ENCODE measurements around the gene MIPOL1. TPM values are rescaled to one million over a fixed set of nuclear protein-coding genes. Genes with fewer than 3 reads are reported as not detected.
A peak's percentile ranks its signal among the peaks of the same experiment; 100 is the strongest.

MIPOL1 gene
- total and polyA plus RNA-seq, 2 donors (not counting 3 experiments of a cell fraction or from before 2014, with no cell fraction given): 3.4 to 33.5 TPM

DNA sequence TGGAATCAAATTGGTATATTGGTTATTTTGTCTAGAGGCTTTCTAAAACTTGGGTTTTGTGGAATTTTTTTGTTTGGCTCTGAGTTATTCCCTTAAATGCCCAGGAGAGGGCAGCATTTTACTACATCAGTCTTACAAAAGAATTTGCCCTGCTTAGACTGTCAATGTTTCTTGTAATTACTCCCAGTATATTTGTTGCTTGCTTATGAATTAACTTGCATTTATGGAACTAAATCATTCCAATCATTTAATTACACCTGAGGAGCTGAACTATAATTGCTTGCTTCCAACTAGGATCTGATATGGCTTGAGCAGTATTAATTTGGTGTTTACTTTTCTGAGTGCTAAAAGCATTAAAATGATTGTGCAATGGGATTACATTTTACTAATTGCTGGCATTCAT lies 48.7 kb downstream of the MIPOL1 start:
- Histone ChIP-seq H2AFZ (ENCODE audit: low read depth, low read length) (no peak overlapping the region), H3K4me2 (ENCODE audit: insufficient read depth, low read length) (no peak overlapping the region), H3K27ac (ENCODE audit: insufficient read depth, low read depth, low read length) (no peak overlapping the region), H3K79me2 (ENCODE audit: control insufficient read depth, insufficient read depth, low read length) (peaks cover 7% of the 10 kb centered on the region), H3K27me3 (ENCODE audit: control insufficient read depth in 2 of 2, insufficient read depth in 2 of 2, low read length in 2 of 2) (no peaks in the 10 kb centered on the region), H3K4me1 (ENCODE audit: control insufficient read depth, extremely low read depth, insufficient read depth, low read length) (no peaks in the 10 kb centered on the region), H4K20me1 (replicated peaks; ENCODE audit: control insufficient read depth, extremely low read depth, insufficient read depth, low read length) (no peaks in the 10 kb centered on the region), H3K9me3 (replicated peaks; ENCODE audit: control insufficient read depth, insufficient read depth, low read length) (no peaks in the 10 kb centered on the region), H3K4me3 (replicated peaks in 1 of 3; ENCODE audit: insufficient read depth in 1 of 3, low read depth in 1 of 3, low read length in 3 of 3) (no peak overlapping the region), H3K9ac (replicated peaks; ENCODE audit: extremely low read depth, insufficient read depth, low read length) (no peak overlapping the region), H3K36me3 (ENCODE audit: control insufficient read depth in 2 of 2, extremely low read depth in 1 of 2, insufficient read depth in 2 of 2, low read length in 2 of 2) (peaks cover 0 to 2% of the 10 kb centered on the region in 2 experiments), H3K9me1 (replicated peaks; ENCODE audit: control insufficient read depth, extremely low read depth, insufficient read depth, low read length) (no peaks in the 10 kb centered on the region)
- POLR2A ChIA-PET: no interaction called here
- intact Hi-C loops (cut with micrococcal nuclease) (loop anchor here (1.0 to 10.0 kb wide), 4 partner anchors 319 to 628 kb away; no protein-coding TSS in a partner anchor), dilution Hi-C loops (cut with MboI; ENCODE audit: extremely low pct_ligation_motif_present, low sequenced_read_pairs) (no loop called here)
- CTCF ChIA-PET: interaction anchor here (1.0 to 4.7 kb wide), 4 partner anchors 16 to 629 kb away, joined by 3 to 34 read pairs (median 16); no protein-coding TSS in a partner anchor
- no TSS peak for BruUV-seq (replicated peaks)
- DNase-seq (ENCODE audit: low read depth, low spot score) (peak; percentile 52), FAIRE-seq (peak; percentile 18)
- TF ChIP-seq EZH2 (IDR thresholded peaks at IDR 0.05; ENCODE audit: borderline replicate concordance, low read depth, low read length, severe bottlenecking): no peak
- TF ChIP-seq, protein P1, sequence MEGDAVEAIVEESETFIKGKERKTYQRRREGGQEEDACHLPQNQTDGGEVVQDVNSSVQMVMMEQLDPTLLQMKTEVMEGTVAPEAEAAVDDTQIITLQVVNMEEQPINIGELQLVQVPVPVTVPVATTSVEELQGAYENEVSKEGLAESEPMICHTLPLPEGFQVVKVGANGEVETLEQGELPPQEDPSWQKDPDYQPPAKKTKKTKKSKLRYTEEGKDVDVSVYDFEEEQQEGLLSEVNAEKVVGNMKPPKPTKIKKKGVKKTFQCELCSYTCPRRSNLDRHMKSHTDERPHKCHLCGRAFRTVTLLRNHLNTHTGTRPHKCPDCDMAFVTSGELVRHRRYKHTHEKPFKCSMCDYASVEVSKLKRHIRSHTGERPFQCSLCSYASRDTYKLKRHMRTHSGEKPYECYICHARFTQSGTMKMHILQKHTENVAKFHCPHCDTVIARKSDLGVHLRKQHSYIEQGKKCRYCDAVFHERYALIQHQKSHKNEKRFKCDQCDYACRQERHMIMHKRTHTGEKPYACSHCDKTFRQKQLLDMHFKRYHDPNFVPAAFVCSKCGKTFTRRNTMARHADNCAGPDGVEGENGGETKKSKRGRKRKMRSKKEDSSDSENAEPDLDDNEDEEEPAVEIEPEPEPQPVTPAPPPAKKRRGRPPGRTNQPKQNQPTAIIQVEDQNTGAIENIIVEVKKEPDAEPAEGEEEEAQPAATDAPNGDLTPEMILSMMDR (IDR thresholded peaks at IDR 0.05; ENCODE audit: extremely low read depth in 1 of 2, insufficient read depth in 1 of 2, low read depth in 1 of 2, low read length in 2 of 2): peak; percentile 27 to 54

DNA sequence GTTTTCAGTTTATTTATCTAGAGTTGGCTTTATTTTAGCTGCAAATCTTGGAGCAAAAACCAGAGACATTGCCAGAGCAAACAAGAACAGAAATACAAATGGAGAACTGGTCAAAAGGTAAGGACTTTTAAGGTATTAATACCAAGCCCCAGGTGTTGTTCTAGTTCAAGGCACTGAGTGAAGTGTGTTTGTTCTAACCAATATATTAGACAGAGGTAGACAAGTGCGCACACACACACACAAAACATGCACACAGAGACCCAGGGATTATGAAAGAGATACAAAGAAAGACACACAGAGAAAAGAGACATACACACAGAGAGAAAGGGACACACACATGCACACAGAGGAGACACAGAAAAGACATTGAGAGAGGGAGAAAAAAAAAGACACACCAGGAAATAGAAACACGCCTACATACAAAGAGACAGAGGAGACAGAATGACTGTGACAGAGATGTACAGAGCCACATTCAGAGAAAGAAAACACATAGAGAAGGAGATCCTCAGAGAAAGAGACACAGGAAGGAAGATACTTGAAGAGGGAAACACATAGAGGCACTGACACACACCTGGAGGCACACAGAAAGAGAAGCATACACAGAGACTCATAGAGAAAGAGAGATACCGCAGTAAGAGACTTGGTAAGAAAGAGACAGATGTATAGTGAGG lies 50.2 kb downstream of the MIPOL1 start:
- Histone ChIP-seq H3K4me2 (ENCODE audit: insufficient read depth, low read length) (no peak overlapping the region), H3K27me3 (ENCODE audit: control insufficient read depth in 2 of 2, insufficient read depth in 2 of 2, low read length in 2 of 2) (no peaks in the 10 kb centered on the region), H3K27ac (ENCODE audit: insufficient read depth, low read depth, low read length) (no peak overlapping the region), H3K79me2 (ENCODE audit: control insufficient read depth, insufficient read depth, low read length) (peaks cover 2% of the 10 kb centered on the region), H3K4me1 (ENCODE audit: control insufficient read depth, extremely low read depth, insufficient read depth, low read length) (peaks cover 8% of the 10 kb centered on the region), H2AFZ (ENCODE audit: low read depth, low read length) (no peak overlapping the region), H4K20me1 (replicated peaks; ENCODE audit: control insufficient read depth, extremely low read depth, insufficient read depth, low read length) (no peaks in the 10 kb centered on the region), H3K36me3 (ENCODE audit: control insufficient read depth in 2 of 2, extremely low read depth in 1 of 2, insufficient read depth in 2 of 2, low read length in 2 of 2) (peaks cover 0 to 2% of the 10 kb centered on the region in 2 experiments), H3K9me1 (replicated peaks; ENCODE audit: control insufficient read depth, extremely low read depth, insufficient read depth, low read length) (no peaks in the 10 kb centered on the region), H3K9ac (replicated peaks; ENCODE audit: extremely low read depth, insufficient read depth, low read length) (no peak overlapping the region), H3K4me3 (replicated peaks in 1 of 3; ENCODE audit: insufficient read depth in 1 of 3, low read depth in 1 of 3, low read length in 3 of 3) (no peak overlapping the region), H3K9me3 (replicated peaks; ENCODE audit: control insufficient read depth, insufficient read depth, low read length) (no peaks in the 10 kb centered on the region)
- dilution Hi-C loops (cut with MboI; ENCODE audit: extremely low pct_ligation_motif_present, low sequenced_read_pairs): no loop called here
- intact Hi-C loops (cut with micrococcal nuclease): loop anchor here (10.0 kb wide), 1 partner anchor 457 kb away; no protein-coding TSS in a partner anchor
- ChIA-PET POLR2A (no interaction called here), CTCF (no interaction called here)
- no TSS peak for BruUV-seq (replicated peaks)
- FAIRE-seq: no peak
- DNase-seq (ENCODE audit: low read depth, low spot score): no peak
- TF ChIP-seq FOS (IDR thresholded peaks at IDR 0.05; ENCODE audit: borderline replicate concordance, insufficient read depth, low read length) (no peak), GATA2 (IDR thresholded peaks at IDR 0.05; ENCODE audit: insufficient read depth, insufficient read length, low read depth, low read length) (no peak), JUN (IDR thresholded peaks at IDR 0.05; ENCODE audit: borderline replicate concordance, insufficient read depth, insufficient read length, low read depth) (no peak), POLR2AphosphoS5 (IDR thresholded peaks at IDR 0.05; ENCODE audit: insufficient read depth, low read depth, low read length) (no peak), MYC (IDR thresholded peaks at IDR 0.05; ENCODE audit: low read depth, low read length) (no peak), POLR2A (IDR thresholded peaks at IDR 0.05; ENCODE audit: low read depth, low read length) (no peak), EZH2 (IDR thresholded peaks at IDR 0.05; ENCODE audit: borderline replicate concordance, low read depth, low read length, severe bottlenecking) (no peak)
- TF ChIP-seq, protein P2, sequence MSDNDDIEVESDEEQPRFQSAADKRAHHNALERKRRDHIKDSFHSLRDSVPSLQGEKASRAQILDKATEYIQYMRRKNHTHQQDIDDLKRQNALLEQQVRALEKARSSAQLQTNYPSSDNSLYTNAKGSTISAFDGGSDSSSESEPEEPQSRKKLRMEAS (IDR thresholded peaks at IDR 0.05; ENCODE audit: insufficient read depth, insufficient read length): no peak
- TF ChIP-seq, protein P1 (IDR thresholded peaks at IDR 0.05; ENCODE audit: extremely low read depth in 1 of 2, insufficient read depth in 1 of 2, low read depth in 1 of 2, low read length in 2 of 2): no peak
